ENCODE results near the gene ATRIP.
A peak's percentile ranks its signal among the peaks of the same experiment; 100 is the strongest.
"Not testable (repeated sequence)": the region's sequence is repeated elsewhere in the genome, so short reads cannot be mapped to it uniquely, and the experiment has no call there.

The ATRIP gene

GRCh38 chr3:48472673-48472922, 26.1 kb downstream of the ATRIP start:
- DNase-seq: no peak

GRCh38 chr3:48472923-48473616, 26.5 kb downstream of the ATRIP start:
- peak; percentile 92 for DNase-seq

- no peak for DNase-seq
Observed at GRCh38 chr3:48473617-48473952, 27.0 kb downstream of the ATRIP start.

GRCh38 chr3:48474031-48474430, 27.5 kb downstream of the ATRIP start:
- not testable (repeated sequence) for DNase-seq

- DNase-seq: no peak
Observed at GRCh38 chr3:48474619-48475018, 28.1 kb downstream of the ATRIP start.

GRCh38 chr3:48475188-48475587, 28.7 kb downstream of the ATRIP start:
- no peak for DNase-seq

GRCh38 chr3:48476426-48477053, 30.0 kb downstream of the ATRIP start:
- no peak for DNase-seq

GRCh38 chr3:48477959-48478520, 31.5 kb downstream of the ATRIP start:
- no peak for DNase-seq

- no peak for DNase-seq
Observed at GRCh38 chr3:48478626-48479555, 32.4 kb downstream of the ATRIP start.

GRCh38 chr3:48480891-48481290, 34.4 kb downstream of the ATRIP start:
- DNase-seq: not testable (repeated sequence)

GRCh38 chr3:48482822-48483221, 36.3 kb downstream of the ATRIP start:
- DNase-seq: not testable (repeated sequence)

GRCh38 chr3:48486952-48487351, 40.4 kb downstream of the ATRIP start:
- no peak for DNase-seq

GRCh38 chr3:48492461-48493202, 46.1 kb downstream of the ATRIP start:
- no peak for DNase-seq

- no peak for DNase-seq
Observed at GRCh38 chr3:48493203-48493501, 46.6 kb downstream of the ATRIP start.

- no peak for DNase-seq
Observed at GRCh38 chr3:48500656-48501055, 54.1 kb downstream of the ATRIP start.

GRCh38 chr3:48501196-48501595, 54.7 kb downstream of the ATRIP start:
- DNase-seq: no peak

- DNase-seq: no peak
Observed at GRCh38 chr3:48502121-48502520, 55.6 kb downstream of the ATRIP start.

GRCh38 chr3:48502728-48503168, 56.2 kb downstream of the ATRIP start:
- DNase-seq: no peak

- DNase-seq: no peak
Observed at GRCh38 chr3:48503401-48504050, 57.0 kb downstream of the ATRIP start.

- peak; percentile 81 for DNase-seq
Observed at GRCh38 chr3:48504051-48504946, 57.8 kb downstream of the ATRIP start, which contains the start of gene SHISA5. Gene SHISA5, minus strand, starts transcription at chr3:48504174. Its CDS starts 80 bp downstream, at chr3:48504094.

GRCh38 chr3:48505146-48505545, 58.6 kb downstream of the ATRIP start:
- DNase-seq: no peak
